Astrocyte (in vitro differentiated cells and primary cell): ENCODE data around the gene TRERF1. TPM values are rescaled to one million over a fixed set of nuclear protein-coding genes. Genes with fewer than 3 reads are reported as not detected.

Experiments
- DNase-seq: peaks from one replicate; pipeline ENCODE4 v3.0.0-alpha.2; 2010; ENCODE audit warnings: low read depth
- FAIRE-seq: peaks from 2 replicates; lab custom pipeline; 2011; peaks lifted over from hg19 to GRCh38; lab: Jason Lieb, UNC
- H2AFZ ChIP-seq: 2 replicates; pipeline ENCODE4 v1.6.0; 2012; ENCODE audit warnings: low read depth, low read length, inconsistent platforms
- H3K27ac ChIP-seq: 2 replicates; pipeline ENCODE4 v1.5.1; 2011; ENCODE audit warnings: low read depth, low read length, inconsistent platforms
- H3K27me3 ChIP-seq: 2 replicates; pipeline ENCODE4 v1.6.0; 2011; ENCODE audit warnings: low read length, inconsistent platforms; ENCODE audit not compliant: insufficient read depth
- H3K36me3 ChIP-seq: 2 replicates; pipeline ENCODE4 v1.5.1; 2011; ENCODE audit warnings: low read length, inconsistent platforms; ENCODE audit not compliant: insufficient read depth
- H3K4me1 ChIP-seq: 2 replicates; pipeline ENCODE4 v1.5.1; 2011; ENCODE audit warnings: low read length, inconsistent platforms; ENCODE audit not compliant: insufficient read depth
- H3K4me2 ChIP-seq: 2 replicates; pipeline ENCODE4 v1.6.0; 2012; ENCODE audit warnings: low read length, inconsistent platforms
- H3K4me3 ChIP-seq: 2 replicates; pipeline ENCODE4 v1.5.1; 2011; ENCODE audit warnings: low read depth, mild to moderate bottlenecking, low read length, inconsistent platforms; ENCODE audit not compliant: insufficient read depth
- H3K79me2 ChIP-seq: 2 replicates; pipeline ENCODE4 v1.6.0; 2012; ENCODE audit warnings: mild to moderate bottlenecking, low read length, inconsistent platforms; ENCODE audit not compliant: insufficient read depth
- H3K9ac ChIP-seq: 2 replicates; pipeline ENCODE4 v1.6.0; 2012; ENCODE audit warnings: mild to moderate bottlenecking, low read length, inconsistent platforms
- H3K9me3 ChIP-seq: 2 replicates; pipeline ENCODE4 v1.5.1; 2012; ENCODE audit warnings: low read depth, mild to moderate bottlenecking, low read length, inconsistent platforms; ENCODE audit not compliant: insufficient read depth
- H4K20me1 ChIP-seq: 2 replicates; pipeline ENCODE4 v1.6.0; 2012; ENCODE audit warnings: low read length, inconsistent platforms; ENCODE audit not compliant: insufficient read depth
- H3K27ac Mint-ChIP-seq: one replicate; pipeline ENCODE4 v1.8.0; 2021; ENCODE audit warnings: mild to moderate bottlenecking, mixed read lengths; ENCODE audit not compliant: unreplicated experiment
- H3K27me3 Mint-ChIP-seq: one replicate; pipeline ENCODE4 v1.8.0; 2021; ENCODE audit warnings: low read depth, mixed read lengths; ENCODE audit not compliant: unreplicated experiment
- H3K36me3 Mint-ChIP-seq: one replicate; pipeline ENCODE4 v1.8.0; 2021; ENCODE audit warnings: low read depth, mixed read lengths; ENCODE audit not compliant: unreplicated experiment
- H3K4me1 Mint-ChIP-seq: one replicate; pipeline ENCODE4 v1.8.0; 2021; ENCODE audit warnings: low read depth, mixed read lengths; ENCODE audit not compliant: unreplicated experiment
- H3K4me3 Mint-ChIP-seq: one replicate; pipeline ENCODE4 v1.8.0; 2021; ENCODE audit warnings: mild to moderate bottlenecking, moderate library complexity, mixed read lengths; ENCODE audit not compliant: unreplicated experiment
- H3K9me3 Mint-ChIP-seq: one replicate; pipeline ENCODE4 v1.8.0; 2021; ENCODE audit warnings: mild to moderate bottlenecking, mixed read lengths; ENCODE audit not compliant: unreplicated experiment
- EZH2 ChIP-seq: IDR thresholded peaks from 2 replicates; pipeline ENCODE4 v1.6.1; 2012; ENCODE audit warnings: mild to moderate bottlenecking, low read length, inconsistent platforms; ENCODE audit not compliant: insufficient read depth
- total RNA-seq: library from RNA; stranded (reverse); gene quantifications from 2 replicates; pipeline ENCODE4 v1.2.1, GENCODE V29; 2021
- TF ChIP-seq, protein P1 (sequence below): IDR thresholded peaks from 2 replicates; pipeline ENCODE4 v1.5.1; 2011; ENCODE audit warnings: low read depth, mild to moderate bottlenecking, inconsistent platforms, low read length, moderate library complexity; ENCODE audit not compliant: insufficient read depth

TRERF1 gene
- total RNA-seq, 1 donor from 2014 or later: 8.6 TPM

DNA sequence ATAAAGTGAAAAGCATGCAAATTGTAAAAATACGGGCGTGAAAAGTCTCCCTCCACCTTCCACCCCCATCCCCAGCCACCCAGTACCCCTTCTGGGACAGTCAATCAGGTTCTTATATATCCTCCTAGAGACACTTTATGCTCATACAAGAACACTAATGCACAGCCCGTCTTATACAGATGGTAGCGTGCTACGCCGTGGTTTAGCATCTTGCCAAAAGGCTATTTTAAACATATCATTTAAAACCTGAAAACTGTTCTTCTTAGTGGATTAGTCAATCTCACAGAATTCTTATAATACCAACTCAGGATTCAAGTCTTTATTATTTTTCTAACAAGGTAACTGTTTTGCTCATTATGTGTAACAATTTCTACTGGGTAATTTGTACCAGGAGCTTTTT is 176.8 kb downstream of the TRERF1 start:
- FAIRE-seq (no peak), DNase-seq (no peak)
- H2AFZ ChIP-seq: no peak overlapping the region
- no peak overlapping the region for H3K4me2 ChIP-seq
- H3K79me2 ChIP-seq: no peaks in the 10 kb centered on the region
- H3K27me3 Mint-ChIP-seq: no peaks in the 10 kb centered on the region
- peaks cover 8% of the 10 kb centered on the region for H3K4me1 ChIP-seq
- H3K36me3 Mint-ChIP-seq: peaks cover 13% of the 10 kb centered on the region
- no peak overlapping the region for H3K4me3 ChIP-seq
- no peaks in the 10 kb centered on the region for H3K27me3 ChIP-seq
- H3K27ac Mint-ChIP-seq: no peak overlapping the region
- no peak overlapping the region for H3K4me3 Mint-ChIP-seq
- H3K9me3 Mint-ChIP-seq: no peaks in the 10 kb centered on the region
- no peak overlapping the region for H3K27ac ChIP-seq
- peaks cover 3% of the 10 kb centered on the region for H3K4me1 Mint-ChIP-seq
- H3K9ac ChIP-seq: no peak overlapping the region
- no peaks in the 10 kb centered on the region for H3K36me3 ChIP-seq
- TF ChIP-seq EZH2: no peak
- TF ChIP-seq, protein P1, sequence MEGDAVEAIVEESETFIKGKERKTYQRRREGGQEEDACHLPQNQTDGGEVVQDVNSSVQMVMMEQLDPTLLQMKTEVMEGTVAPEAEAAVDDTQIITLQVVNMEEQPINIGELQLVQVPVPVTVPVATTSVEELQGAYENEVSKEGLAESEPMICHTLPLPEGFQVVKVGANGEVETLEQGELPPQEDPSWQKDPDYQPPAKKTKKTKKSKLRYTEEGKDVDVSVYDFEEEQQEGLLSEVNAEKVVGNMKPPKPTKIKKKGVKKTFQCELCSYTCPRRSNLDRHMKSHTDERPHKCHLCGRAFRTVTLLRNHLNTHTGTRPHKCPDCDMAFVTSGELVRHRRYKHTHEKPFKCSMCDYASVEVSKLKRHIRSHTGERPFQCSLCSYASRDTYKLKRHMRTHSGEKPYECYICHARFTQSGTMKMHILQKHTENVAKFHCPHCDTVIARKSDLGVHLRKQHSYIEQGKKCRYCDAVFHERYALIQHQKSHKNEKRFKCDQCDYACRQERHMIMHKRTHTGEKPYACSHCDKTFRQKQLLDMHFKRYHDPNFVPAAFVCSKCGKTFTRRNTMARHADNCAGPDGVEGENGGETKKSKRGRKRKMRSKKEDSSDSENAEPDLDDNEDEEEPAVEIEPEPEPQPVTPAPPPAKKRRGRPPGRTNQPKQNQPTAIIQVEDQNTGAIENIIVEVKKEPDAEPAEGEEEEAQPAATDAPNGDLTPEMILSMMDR: no peak
- H3K9me3 ChIP-seq: no peaks in the 10 kb centered on the region
- no peaks in the 10 kb centered on the region for H4K20me1 ChIP-seq

DNA sequence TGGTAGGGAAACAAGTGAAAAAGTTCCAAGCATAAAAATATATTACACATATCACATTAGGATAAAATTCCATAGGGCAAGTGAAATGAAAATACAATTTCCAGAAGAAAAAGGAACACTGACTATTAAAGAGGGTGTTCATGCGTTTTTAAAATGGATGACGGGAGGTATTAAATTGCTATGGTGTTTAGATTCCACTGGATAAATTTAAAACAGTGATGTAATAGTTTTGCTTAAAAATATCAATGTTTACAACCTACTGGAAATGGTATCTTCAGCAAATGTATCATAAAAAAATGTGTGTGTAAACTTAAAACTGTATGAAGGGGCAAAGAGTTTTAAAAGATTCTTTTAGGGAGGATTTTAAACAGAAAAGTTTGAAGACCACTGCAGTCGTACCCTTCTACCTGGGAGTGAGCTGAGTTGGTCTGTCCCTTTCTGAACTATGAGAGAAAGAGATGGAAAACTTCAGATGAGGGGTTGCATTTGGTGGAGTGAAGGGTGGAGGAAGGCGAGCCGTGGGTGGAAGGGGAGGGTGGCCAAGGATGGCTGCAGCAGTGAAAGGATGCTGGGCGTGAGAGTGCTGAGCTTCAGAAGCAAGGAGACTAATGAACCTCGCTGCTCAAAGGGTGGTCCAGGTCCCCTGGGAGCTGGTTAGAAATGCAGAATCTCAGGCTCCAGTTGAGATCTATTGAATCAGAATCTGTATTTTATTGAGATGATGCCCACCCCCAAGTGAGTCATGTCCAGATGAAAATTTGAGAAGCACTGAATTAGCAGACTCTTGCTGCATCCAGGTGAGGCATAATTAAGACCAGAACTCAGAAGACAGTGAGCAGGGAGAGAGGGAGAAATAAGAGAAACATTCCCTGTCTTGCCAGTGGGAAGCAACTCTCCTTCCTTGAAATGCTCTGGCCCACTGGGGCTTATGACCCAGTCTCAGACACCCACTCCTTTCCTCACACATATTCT is 179.6 kb downstream of the TRERF1 start:
- H3K36me3 ChIP-seq: no peaks in the 10 kb centered on the region
- DNase-seq: no peak
- FAIRE-seq: no peak
- Mint-ChIP-seq H3K36me3 (peaks cover 18% of the 10 kb centered on the region), H3K4me3 (no peak overlapping the region), H3K27me3 (no peaks in the 10 kb centered on the region), H3K27ac (no peak overlapping the region), H3K9me3 (no peaks in the 10 kb centered on the region), H3K4me1 (no peaks in the 10 kb centered on the region)
- TF ChIP-seq, protein P1: no peak
- TF ChIP-seq EZH2: no peak
- H3K4me3 ChIP-seq: no peak overlapping the region
- no peaks in the 10 kb centered on the region for H4K20me1 ChIP-seq
- no peaks in the 10 kb centered on the region for H3K79me2 ChIP-seq
- H3K4me1 ChIP-seq: no peaks in the 10 kb centered on the region
- H3K27me3 ChIP-seq: no peaks in the 10 kb centered on the region
- H3K9me3 ChIP-seq: no peaks in the 10 kb centered on the region
- no peak overlapping the region for H3K9ac ChIP-seq
- H2AFZ ChIP-seq: no peak overlapping the region
- no peak overlapping the region for H3K27ac ChIP-seq
- H3K4me2 ChIP-seq: no peak overlapping the region
